ENCODE measurements around the gene SLITRK6. TPM values are rescaled to one million over a fixed set of nuclear protein-coding genes. Genes with fewer than 3 reads are reported as not detected.

The SLITRK6 gene
- total RNA-seq, 2 experiments from 2014 or later, result not detected

- no peaks in the 10 kb centered on the region for H3K79me2 ChIP-seq (ENCODE audit: insufficient read depth, low read depth, low read length)
- no peak overlapping the region for H3K4me2 ChIP-seq (ENCODE audit: low read length)
- no peak overlapping the region for H2AFZ ChIP-seq (ENCODE audit: low read length)
- CTCF ChIA-PET (ENCODE audit: unreplicated experiment), result no interaction called here
- DNase-seq (ENCODE audit: low spot score), result no peak
- no peaks in the 10 kb centered on the region for H3K9me2 ChIP-seq (ENCODE audit: insufficient read depth, low read length)
- no TSS peak for BruUV-seq (replicated peaks)
- POLR2A ChIA-PET, result interaction anchor here (0.6 kb wide), 1 partner anchor 272 kb away, joined by 3 read pairs; no protein-coding TSS in a partner anchor
- intact Hi-C loops (cut with micrococcal nuclease; ENCODE audit: unreplicated experiment), result no loop called here
- no peaks in the 10 kb centered on the region for H3K9me3 ChIP-seq (ENCODE audit: low read length)
- no peak overlapping the region for H3K4me3 ChIP-seq (ENCODE audit: low read depth, low read length, poor library complexity, severe bottlenecking)
- H4K20me1 ChIP-seq (ENCODE audit: insufficient read depth, low read length), result no peaks in the 10 kb centered on the region
- TF ChIP-seq EZH2phosphoT487 (IDR thresholded peaks at IDR 0.05; ENCODE audit: borderline replicate concordance, low read depth, low read length), result no peak
- no peak for TF ChIP-seq CTCF (conservative IDR thresholded peaks at IDR 0.05; ENCODE audit: low read length)
- no peaks in the 10 kb centered on the region for H3K4me1 ChIP-seq (ENCODE audit: insufficient read depth, low read length, poor library complexity, severe bottlenecking)
- no peaks in the 10 kb centered on the region for H3K36me3 ChIP-seq (ENCODE audit: insufficient read depth, low read length)
- H3K27ac ChIP-seq (ENCODE audit: low read depth, low read length, poor library complexity, severe bottlenecking), result no peak overlapping the region
Measured at GRCh38 chr13:85825454-85825853, 26.2 kb upstream of the SLITRK6 start.

GRCh38 chr13:85823832-85824231 is 24.6 kb upstream of the SLITRK6 start:
- Histone ChIP-seq H3K79me2 (ENCODE audit: insufficient read depth, low read depth, low read length) (no peaks in the 10 kb centered on the region), H3K27ac (ENCODE audit: low read depth, low read length, poor library complexity, severe bottlenecking) (no peak overlapping the region), H3K4me3 (ENCODE audit: low read depth, low read length, poor library complexity, severe bottlenecking) (no peak overlapping the region), H3K9me2 (ENCODE audit: insufficient read depth, low read length) (no peaks in the 10 kb centered on the region), H2AFZ (ENCODE audit: low read length) (no peak overlapping the region), H3K4me1 (ENCODE audit: insufficient read depth, low read length, poor library complexity, severe bottlenecking) (no peaks in the 10 kb centered on the region), H3K9me3 (ENCODE audit: low read length) (no peaks in the 10 kb centered on the region), H3K36me3 (ENCODE audit: insufficient read depth, low read length) (no peaks in the 10 kb centered on the region), H3K4me2 (ENCODE audit: low read length) (no peak overlapping the region), H4K20me1 (ENCODE audit: insufficient read depth, low read length) (no peaks in the 10 kb centered on the region)
- ChIA-PET CTCF (ENCODE audit: unreplicated experiment) (no interaction called here), POLR2A (no interaction called here)
- intact Hi-C loops (cut with micrococcal nuclease; ENCODE audit: unreplicated experiment), result no loop called here
- DNase-seq (ENCODE audit: low spot score), result no peak
- TF ChIP-seq EZH2phosphoT487 (IDR thresholded peaks at IDR 0.05; ENCODE audit: borderline replicate concordance, low read depth, low read length), result no peak
- no peak for TF ChIP-seq CTCF (conservative IDR thresholded peaks at IDR 0.05; ENCODE audit: low read length)
- BruUV-seq (replicated peaks), result no TSS peak

- no peaks in the 10 kb centered on the region for H3K9me2 ChIP-seq (ENCODE audit: insufficient read depth, low read length)
- intact Hi-C loops (cut with micrococcal nuclease; ENCODE audit: unreplicated experiment), result no loop called here
- no peaks in the 10 kb centered on the region for H3K4me1 ChIP-seq (ENCODE audit: insufficient read depth, low read length, poor library complexity, severe bottlenecking)
- POLR2A ChIA-PET, result interaction anchor here (0.8 kb wide), 1 partner anchor 9 kb away, joined by 3 read pairs; no protein-coding TSS in a partner anchor
- H3K27ac ChIP-seq (ENCODE audit: low read depth, low read length, poor library complexity, severe bottlenecking), result no peak overlapping the region
- H3K4me3 ChIP-seq (ENCODE audit: low read depth, low read length, poor library complexity, severe bottlenecking), result no peak overlapping the region
- no peak for DNase-seq (ENCODE audit: low spot score)
- BruUV-seq (replicated peaks), result no TSS peak
- no peak for TF ChIP-seq EZH2phosphoT487 (IDR thresholded peaks at IDR 0.05; ENCODE audit: borderline replicate concordance, low read depth, low read length)
- no peaks in the 10 kb centered on the region for H3K79me2 ChIP-seq (ENCODE audit: insufficient read depth, low read depth, low read length)
- H3K9me3 ChIP-seq (ENCODE audit: low read length), result no peaks in the 10 kb centered on the region
- no peak overlapping the region for H2AFZ ChIP-seq (ENCODE audit: low read length)
- H3K4me2 ChIP-seq (ENCODE audit: low read length), result no peak overlapping the region
- H3K36me3 ChIP-seq (ENCODE audit: insufficient read depth, low read length), result no peaks in the 10 kb centered on the region
- CTCF ChIA-PET (ENCODE audit: unreplicated experiment), result no interaction called here
- H4K20me1 ChIP-seq (ENCODE audit: insufficient read depth, low read length), result no peaks in the 10 kb centered on the region
Measured at GRCh38 chr13:85819513-85819912, 20.3 kb upstream of the SLITRK6 start.

Measured in OCI-LY7 (cell line).